Stomach (tissue), 4 donors: Measurements from ENCODE around the gene DENND1B.

Experiments
- CTCF ChIP-seq, 7 experiments: fragments of 450-650 bp in 4 of 7; fragments of 200-600 bp in 3 of 7; sonication (generic) in 3 of 7; IDR thresholded peaks; one replicate each; pipeline ENCODE4 v1.5.1; 2016 to 2019; ENCODE audit warnings: antibody characterized with exemption in 7 of 7, control low read depth in 2 of 7, mild to moderate bottlenecking in 1 of 7
- EP300 ChIP-seq: sonication (generic); formaldehyde crosslinking; IDR thresholded peaks from one replicate; pipeline ENCODE4 v1.6.1; 2017; ENCODE audit warnings: antibody characterized with exemption
- POLR2A ChIP-seq, 4 donors: fragments of 450-650 bp; IDR thresholded peaks; one replicate each; pipeline ENCODE4 v1.6.1; 2016; ENCODE audit warnings: antibody characterized with exemption in 4 of 4, control low read depth in 2 of 4, mild to moderate bottlenecking in 1 of 4, moderate library complexity in 1 of 4
- POLR2AphosphoS5 ChIP-seq, 3 donors: sonication (generic); formaldehyde crosslinking; IDR thresholded peaks; one replicate each; pipeline ENCODE4 v1.6.1; 2016; ENCODE audit warnings: antibody characterized with exemption in 3 of 3

GRCh38 chr1:197771904-197772556 lies 3.2 kb downstream of the DENND1B start:
- no peak for TF ChIP-seq CTCF (IDR thresholded peaks at IDR 0.05)
- no peak for TF ChIP-seq EP300
- no peak for TF ChIP-seq POLR2A (IDR thresholded peaks at IDR 0.05)
- no peak for TF ChIP-seq POLR2AphosphoS5 (IDR thresholded peaks at IDR 0.05)
